ENCODE results near the gene MDGA2.
"Not testable (repeated sequence)": the region's sequence is repeated elsewhere in the genome, so short reads cannot be mapped to it uniquely, and the experiment has no call there.

Gene MDGA2

GRCh38 chr14:47300796-47301195, 374.6 kb downstream of the MDGA2 start:
- no peaks in the 10 kb centered on the region for H3K36me3 ChIP-seq (ENCODE audit: low read length)
- no peak overlapping the region for H3K4me2 ChIP-seq (ENCODE audit: low read depth, low read length, poor library complexity, severe bottlenecking)
- no peak overlapping the region for H3K4me3 ChIP-seq (ENCODE audit: insufficient read depth, low read length, poor library complexity, severe bottlenecking)
- TF ChIP-seq EZH2phosphoT487 (conservative IDR thresholded peaks at IDR 0.05; ENCODE audit: low read length) (no peak), CTCF (IDR thresholded peaks at IDR 0.05; ENCODE audit: insufficient read depth, low read length, poor library complexity, severe bottlenecking) (no peak)
- H2AFZ ChIP-seq (ENCODE audit: low read depth, low read length, severe bottlenecking), result no peak overlapping the region
- no peaks in the 10 kb centered on the region for H3F3A ChIP-seq (ENCODE audit: insufficient read depth)
- H3K9me2 ChIP-seq (replicated peaks; ENCODE audit: insufficient read depth, low read length), result no peaks in the 10 kb centered on the region
- no peaks in the 10 kb centered on the region for H3K27me3 ChIP-seq (ENCODE audit: low read length)
- no peak overlapping the region for H3K27ac ChIP-seq (ENCODE audit: low read depth, low read length)
- no peaks in the 10 kb centered on the region for H3K79me2 ChIP-seq (ENCODE audit: insufficient read depth, low read length)
- H3K9ac ChIP-seq (ENCODE audit: low read length), result no peak overlapping the region
- H3K9me3 ChIP-seq (ENCODE audit: insufficient read depth, low read length), result no peaks in the 10 kb centered on the region
- no peaks in the 10 kb centered on the region for H4K20me1 ChIP-seq (ENCODE audit: low read depth, low read length)

GRCh38 chr14:47297374-47297773, 378.0 kb downstream of the MDGA2 start:
- Histone ChIP-seq H3F3A (ENCODE audit: insufficient read depth) (no peaks in the 10 kb centered on the region), H3K36me3 (ENCODE audit: low read length) (no peaks in the 10 kb centered on the region), H4K20me1 (ENCODE audit: low read depth, low read length) (no peaks in the 10 kb centered on the region), H3K9me2 (replicated peaks; ENCODE audit: insufficient read depth, low read length) (no peaks in the 10 kb centered on the region), H3K27me3 (ENCODE audit: low read length) (no peaks in the 10 kb centered on the region), H3K79me2 (ENCODE audit: insufficient read depth, low read length) (no peaks in the 10 kb centered on the region), H2AFZ (ENCODE audit: low read depth, low read length, severe bottlenecking) (no peak overlapping the region), H3K9ac (ENCODE audit: low read length) (no peak overlapping the region), H3K4me2 (ENCODE audit: low read depth, low read length, poor library complexity, severe bottlenecking) (no peak overlapping the region), H3K4me3 (ENCODE audit: insufficient read depth, low read length, poor library complexity, severe bottlenecking) (no peak overlapping the region), H3K27ac (ENCODE audit: low read depth, low read length) (no peak overlapping the region), H3K9me3 (ENCODE audit: insufficient read depth, low read length) (no peaks in the 10 kb centered on the region)
- TF ChIP-seq EZH2phosphoT487 (conservative IDR thresholded peaks at IDR 0.05; ENCODE audit: low read length), result no peak
- no peak for TF ChIP-seq CTCF (IDR thresholded peaks at IDR 0.05; ENCODE audit: insufficient read depth, low read length, poor library complexity, severe bottlenecking)

GRCh38 chr14:47284283-47284682, 391.1 kb downstream of the MDGA2 start:
- TF ChIP-seq EZH2phosphoT487 (conservative IDR thresholded peaks at IDR 0.05; ENCODE audit: low read length) (no peak), CTCF (IDR thresholded peaks at IDR 0.05; ENCODE audit: insufficient read depth, low read length, poor library complexity, severe bottlenecking) (no peak)
- no peak overlapping the region for H3K27ac ChIP-seq (ENCODE audit: low read depth, low read length)
- no peaks in the 10 kb centered on the region for H3K36me3 ChIP-seq (ENCODE audit: low read length)
- H3K27me3 ChIP-seq (ENCODE audit: low read length), result no peaks in the 10 kb centered on the region
- H3K4me3 ChIP-seq (ENCODE audit: insufficient read depth, low read length, poor library complexity, severe bottlenecking), result no peak overlapping the region
- H3K9ac ChIP-seq (ENCODE audit: low read length), result no peak overlapping the region
- no peaks in the 10 kb centered on the region for H4K20me1 ChIP-seq (ENCODE audit: low read depth, low read length)
- H3K9me3 ChIP-seq (ENCODE audit: insufficient read depth, low read length), result no peaks in the 10 kb centered on the region
- no peak overlapping the region for H3K4me2 ChIP-seq (ENCODE audit: low read depth, low read length, poor library complexity, severe bottlenecking)
- H3F3A ChIP-seq (ENCODE audit: insufficient read depth), result no peaks in the 10 kb centered on the region
- no peaks in the 10 kb centered on the region for H3K9me2 ChIP-seq (replicated peaks; ENCODE audit: insufficient read depth, low read length)
- no peak overlapping the region for H2AFZ ChIP-seq (ENCODE audit: low read depth, low read length, severe bottlenecking)
- no peaks in the 10 kb centered on the region for H3K79me2 ChIP-seq (ENCODE audit: insufficient read depth, low read length)

GRCh38 chr14:47281761-47282160, 393.6 kb downstream of the MDGA2 start:
- H3K27ac ChIP-seq (ENCODE audit: low read depth, low read length); H3K9me2 ChIP-seq (replicated peaks; ENCODE audit: insufficient read depth, low read length); H3K36me3 ChIP-seq (ENCODE audit: low read length); H2AFZ ChIP-seq (ENCODE audit: low read depth, low read length, severe bottlenecking); H3F3A ChIP-seq (ENCODE audit: insufficient read depth); H3K79me2 ChIP-seq (ENCODE audit: insufficient read depth, low read length); H4K20me1 ChIP-seq (ENCODE audit: low read depth, low read length); H3K4me3 ChIP-seq (ENCODE audit: insufficient read depth, low read length, poor library complexity, severe bottlenecking); H3K9me3 ChIP-seq (ENCODE audit: insufficient read depth, low read length); H3K27me3 ChIP-seq (ENCODE audit: low read length); H3K9ac ChIP-seq (ENCODE audit: low read length); H3K4me2 ChIP-seq (ENCODE audit: low read depth, low read length, poor library complexity, severe bottlenecking): not testable (repeated sequence)

Measured in SU-DHL-6 (cell line).